Parietal lobe (tissue), 1 donor: ENCODE results near the gene IL12A. TPM values are rescaled to one million over a fixed set of nuclear protein-coding genes. Genes with fewer than 3 reads are reported as not detected.

Source experiments
- total RNA-seq: library from RNA; depleted of rRNA; stranded (reverse); fragments of >200 nt; gene quantifications from one replicate; pipeline ENCODE4 v1.2.3, GENCODE V29; 2014

Gene IL12A
- 1.6 TPM for total RNA-seq

GRCh38 chr3:159988617-159989271 lies at the start of gene IL12A:
Gene IL12A (plus strand): TSS chr3:159988835.

Other genes with a start within 250 kb of the IL12A start
- gene SCHIP1, start 149.0 kb upstream of the IL12A start, total RNA-seq = 101 TPM
- gene C3orf80, start 236.6 kb downstream of the IL12A start, total RNA-seq = 5.6 TPM